ENCODE results near the gene RBP2.

- TF ChIP-seq CTCF (IDR thresholded peaks at IDR 0.05; ENCODE audit: low read length) (no peak), EZH2 (optimal IDR thresholded peaks at IDR 0.05; ENCODE audit: low read depth, low read length) (no peak)
These were observed 46.1 kb upstream of the RBP2 start for GRCh38 chr3:139522421-139522820.

All from MM.1S (cell line).